Thoracic aorta (tissue), 2 donors: Measurements from ENCODE around the gene LCE2C. TPM values are rescaled to one million over a fixed set of nuclear protein-coding genes. Genes with fewer than 3 reads are reported as not detected.
"Not testable (repeated sequence)": the region's sequence is repeated elsewhere in the genome, so short reads cannot be mapped to it uniquely, and the experiment has no call there.

ENCODE experiments used
- ATAC-seq: fragments of 150-250 bp; one replicate; pipeline ENCODE4 v1.8.0; 2017; ENCODE audit warnings: low read depth; ENCODE audit not compliant: insufficient number of reproducible peaks, low FRiP score
- DNase-seq: peaks from one replicate; pipeline ENCODE4 v3.0.0-alpha.2; 2020; ENCODE audit warnings: low spot score
- H3K27ac ChIP-seq, 2 donors: fragments of 200-600 bp; sonication (generic); 1 replicate in 1 of 2; 2 replicates in 1 of 2; pipeline ENCODE4 v1.5.1; 2016; ENCODE audit warnings: mild to moderate bottlenecking in 2 of 2, moderate library complexity in 2 of 2
- H3K27me3 ChIP-seq: fragments of 200-600 bp; sonication (generic); replicated peaks from 2 replicates; pipeline ENCODE4 v1.6.0; 2016; ENCODE audit warnings: mild to moderate bottlenecking; ENCODE audit not compliant: insufficient read depth
- H3K36me3 ChIP-seq: fragments of 200-600 bp; sonication (generic); one replicate; pipeline ENCODE4 v1.5.1; 2016
- H3K4me1 ChIP-seq, 2 donors: fragments of 200-600 bp; sonication (generic); 1 replicate in 1 of 2; 2 replicates in 1 of 2; pipeline versions ENCODE4 v1.5.1 to v1.6.0; 2016; ENCODE audit warnings: low read depth in 2 of 2, mild to moderate bottlenecking in 1 of 2; ENCODE audit not compliant: control insufficient read depth in 1 of 2
- H3K4me3 ChIP-seq: fragments of 200-600 bp; sonication (generic); 2 replicates; pipeline ENCODE4 v1.5.1; 2016; ENCODE audit warnings: mild to moderate bottlenecking
- H3K9me3 ChIP-seq: fragments of 200-600 bp; sonication (generic); 2 replicates; pipeline ENCODE4 v1.5.1; 2016
- CTCF ChIP-seq: fragments of 200-600 bp; sonication (generic); IDR thresholded peaks from one replicate; pipeline ENCODE4 v1.5.1; 2019; ENCODE audit warnings: antibody characterized with exemption
- total RNA-seq, 2 donors: library from RNA; depleted of rRNA; stranded (reverse); fragments of >200 nt; gene quantifications; one replicate each; pipeline versions ENCODE4 v1.1.0 to v1.2.3, GENCODE V29; 2016

Gene LCE2C
- total RNA-seq, 2 donors from 2014 or later = 1.8 TPM; not detected in 1

GRCh38 chr1:152663098-152663497 lies 12.0 kb upstream of the LCE2C start, which contains the start of gene LCE2D:
Gene LCE2D (plus strand): TSS chr1:152663380. CDS start chr1:152664106, 726 bp downstream.
- H3K36me3 ChIP-seq = no peaks in the 10 kb centered on the region
- H3K27ac ChIP-seq = no peak within 1 kb of the TSS
- ATAC-seq (no peak), DNase-seq (no peak)
- no peaks in the 10 kb centered on the region for H3K9me3 ChIP-seq
- no peaks in the 10 kb centered on the region for H3K27me3 ChIP-seq
- TF ChIP-seq CTCF = no peak
- H3K4me1 ChIP-seq = no peaks in the 10 kb centered on the region
- H3K4me3 ChIP-seq = no peak within 1 kb of the TSS

GRCh38 chr1:152666171-152666570 lies 8.9 kb upstream of the LCE2C start:
- H3K36me3 ChIP-seq, H3K4me3 ChIP-seq, H3K4me1 ChIP-seq, H3K9me3 ChIP-seq, H3K27me3 ChIP-seq, H3K27ac ChIP-seq, ATAC-seq, DNase-seq: not testable (repeated sequence)

GRCh38 chr1:152667648-152668047 lies 7.4 kb upstream of the LCE2C start:
- DNase-seq (no peak), ATAC-seq (no peak)
- no peak for TF ChIP-seq CTCF
- Histone ChIP-seq H3K36me3 (no peaks in the 10 kb centered on the region), H3K4me3 (no peak overlapping the region), H3K27ac (no peak overlapping the region), H3K4me1 (no peaks in the 10 kb centered on the region), H3K9me3 (no peaks in the 10 kb centered on the region), H3K27me3 (no peaks in the 10 kb centered on the region)

- Histone ChIP-seq H3K36me3 (no peaks in the 10 kb centered on the region), H3K9me3 (no peaks in the 10 kb centered on the region), H3K27ac (no peak overlapping the region), H3K4me3 (no peak overlapping the region), H3K27me3 (no peaks in the 10 kb centered on the region), H3K4me1 (no peaks in the 10 kb centered on the region)
- TF ChIP-seq CTCF = no peak
- no peak for ATAC-seq
- DNase-seq = no peak
Observed at GRCh38 chr1:152673016-152673415, 2.1 kb upstream of the LCE2C start.

DNA sequence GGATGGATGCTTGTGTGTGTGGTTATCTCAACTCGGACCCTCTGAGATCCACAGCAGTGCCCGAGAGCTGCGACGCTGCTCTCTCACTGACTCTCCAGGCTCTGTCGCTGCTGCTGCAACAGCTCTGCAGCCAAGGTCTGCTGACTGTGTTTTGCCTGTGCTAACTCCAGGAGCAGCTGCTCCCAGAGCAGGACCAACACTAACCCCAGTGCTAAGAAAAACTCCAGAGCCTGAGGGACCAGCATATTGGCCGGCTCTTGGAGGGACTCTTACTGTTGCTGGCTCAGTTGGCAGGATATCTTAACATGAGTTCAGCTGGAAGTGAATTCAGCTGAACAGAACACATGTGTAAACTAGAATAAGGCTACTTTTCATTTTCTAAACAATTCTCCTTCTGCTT lies 4.4 kb downstream of the LCE2C start:
- TF ChIP-seq CTCF = no peak
- no peak overlapping the region for H3K27ac ChIP-seq
- H3K9me3 ChIP-seq = no peaks in the 10 kb centered on the region
- H3K4me1 ChIP-seq = no peaks in the 10 kb centered on the region
- H3K4me3 ChIP-seq = no peak overlapping the region
- ATAC-seq = no peak
- no peaks in the 10 kb centered on the region for H3K27me3 ChIP-seq
- DNase-seq = no peak
- H3K36me3 ChIP-seq = no peaks in the 10 kb centered on the region

DNA sequence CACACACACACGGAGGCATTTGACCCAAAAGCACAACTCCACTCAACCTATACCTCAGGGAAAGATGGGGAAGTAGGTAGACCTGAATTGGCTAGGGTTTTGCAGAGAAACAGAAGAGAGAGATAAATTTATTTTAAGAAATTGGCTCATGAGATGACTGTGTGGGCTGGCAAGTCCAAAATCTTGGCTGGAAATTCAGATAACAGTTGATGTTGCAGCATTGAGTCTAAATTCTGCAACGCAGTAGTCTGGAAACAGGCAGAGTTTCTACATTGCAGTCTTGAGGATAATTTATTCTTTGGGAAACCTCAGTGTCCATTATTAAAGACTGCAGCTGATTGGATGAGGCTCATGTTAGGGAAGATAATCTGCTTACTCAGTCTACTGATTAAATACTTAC lies 6.5 kb downstream of the LCE2C start:
- DNase-seq (no peak), ATAC-seq (no peak)
- no peaks in the 10 kb centered on the region for H3K4me1 ChIP-seq
- H3K27me3 ChIP-seq = no peaks in the 10 kb centered on the region
- H3K27ac ChIP-seq = no peak overlapping the region
- H3K36me3 ChIP-seq = no peaks in the 10 kb centered on the region
- H3K4me3 ChIP-seq = no peak overlapping the region
- no peak for TF ChIP-seq CTCF
- H3K9me3 ChIP-seq = no peaks in the 10 kb centered on the region
